HCT116 (cell line): ENCODE measurements around the gene ZZZ3. TPM values are rescaled to one million over a fixed set of nuclear protein-coding genes. Genes with fewer than 3 reads are reported as not detected.

Experiments
- ATAC-seq: fragments of 200-7000 bp; cut with Tn5 transposase; 2 replicates; pipeline ENCODE4 v1.9.1; 2020; ENCODE audit warnings: mild to moderate bottlenecking, moderate library complexity
- BruUV-seq: library from RNA; stranded (reverse); fragments of 400-500 nt; replicated peaks from 2 replicates; lab custom pipeline; 2021; lab: Mats Ljungman, UMichigan
- CTCF ChIA-PET: fragments of 300-600 bp; sonication (Branson Sonifier 250); formaldehyde crosslinking; loops from one replicate; lab custom pipeline; 2021; ENCODE audit warnings: antibody characterized with exemption; lab: Charles Lee
- POLR2A ChIA-PET: fragments of 300-600, 350-600 bp; sonication (Branson Sonifier 250); formaldehyde crosslinking; loops from one replicate; lab custom pipeline; 2021; ENCODE audit warnings: antibody characterized with exemption; lab: Charles Lee
- RAD21 ChIA-PET, 2 experiments: fragments of 300-600 bp; sonication (Branson Sonifier 250); formaldehyde crosslinking; loops; one replicate each; lab custom pipeline; 2023; ENCODE audit warnings: low total read pairs in 2 of 2; ENCODE audit not compliant: uncharacterized antibody in 2 of 2, unreplicated experiment in 2 of 2, low non-redundant PET in 1 of 2; lab: Charles Lee
- DNase-seq: peaks from one replicate; pipeline ENCODE4 v3.0.0-alpha.2; 2010; ENCODE audit warnings: low read depth, low spot score
- H2AFZ ChIP-seq: fragments of 200-600 bp; shearing (Covaris generic), sonication (generic); 2 replicates; pipeline ENCODE4 v1.6.1; 2017; ENCODE audit warnings: low read depth, mixed run types, mixed read lengths, antibody characterized with exemption, low read length; ENCODE audit not compliant: poor library complexity, severe bottlenecking
- H3K27ac ChIP-seq: 2 replicates; pipeline ENCODE4 v1.5.1; 2012; ENCODE audit warnings: low read depth, low read length
- H3K27me3 ChIP-seq: fragments of 200-600 bp; sonication (generic); 2 replicates; pipeline ENCODE4 v1.6.1; 2016; ENCODE audit warnings: mixed run types, low read length, mixed read lengths; ENCODE audit not compliant: insufficient read depth
- H3K36me3 ChIP-seq, 2 experiments: fragments of 200-500 bp in 1 of 2; fragments of 200-600 bp in 1 of 2; sonication (Bioruptor generic) in 1 of 2; sonication (generic) in 1 of 2; 2 replicates each; pipeline versions ENCODE4 v1.5.1 to v1.6.1; 2014 to 2016; ENCODE audit warnings: low read length in 2 of 2, inconsistent platforms in 1 of 2, mixed read lengths in 1 of 2, mixed run types in 1 of 2; ENCODE audit not compliant: insufficient read depth in 2 of 2, control insufficient read depth in 1 of 2
- H3K4me1 ChIP-seq, 2 experiments: fragments of 200-600 bp in 1 of 2; sonication (generic) in 1 of 2; 2 replicates each; pipeline versions ENCODE4 v1.5.1 to v1.6.1; 2012 to 2017; ENCODE audit warnings: low read length in 2 of 2, inconsistent platforms in 1 of 2, mild to moderate bottlenecking in 1 of 2, mixed read lengths in 1 of 2, mixed run types in 1 of 2, moderate library complexity in 1 of 2; ENCODE audit not compliant: insufficient read depth in 2 of 2, control insufficient read depth in 1 of 2
- H3K4me2 ChIP-seq: fragments of 200-600 bp; sonication (generic); 2 replicates; pipeline ENCODE4 v1.6.1; 2017; ENCODE audit warnings: mixed run types, low read length, mixed read lengths
- H3K4me3 ChIP-seq, 2 experiments: fragments of 200-600 bp in 1 of 2; sonication (generic) in 1 of 2; replicated peaks in 1 of 2; 2 replicates each; pipeline ENCODE4 v1.5.1; 2011 to 2016; ENCODE audit warnings: low read length in 2 of 2, control low read depth in 1 of 2, low read depth in 1 of 2, mild to moderate bottlenecking in 1 of 2, mixed read lengths in 1 of 2, mixed run types in 1 of 2
- H3K79me2 ChIP-seq: fragments of 200-600 bp; sonication (generic); 2 replicates; pipeline ENCODE4 v1.6.1; 2017; ENCODE audit warnings: mild to moderate bottlenecking, mixed run types, low read length, moderate library complexity, mixed read lengths; ENCODE audit not compliant: insufficient read depth
- H3K9ac ChIP-seq: fragments of 200-600 bp; sonication (generic); 2 replicates; pipeline ENCODE4 v1.6.1; 2016; ENCODE audit warnings: low read length, mixed read lengths
- H3K9me2 ChIP-seq: fragments of 200-600 bp; sonication (generic), shearing (Covaris generic); 2 replicates; pipeline ENCODE4 v1.6.1; 2017; ENCODE audit warnings: mixed run types, mild to moderate bottlenecking, moderate library complexity; ENCODE audit not compliant: insufficient read depth
- H3K9me3 ChIP-seq, 2 experiments: fragments of 200-500 bp in 1 of 2; fragments of 200-600 bp in 1 of 2; sonication (Bioruptor generic) in 1 of 2; sonication (generic) in 1 of 2; 2 replicates each; pipeline ENCODE4 v1.6.1; 2014 to 2017; ENCODE audit warnings: low read length in 2 of 2, mixed read lengths in 2 of 2, inconsistent platforms in 1 of 2, low read depth in 1 of 2, mild to moderate bottlenecking in 1 of 2, mixed run types in 1 of 2, moderate library complexity in 1 of 2; ENCODE audit not compliant: control insufficient read depth in 1 of 2, insufficient read depth in 1 of 2
- H4K20me1 ChIP-seq: fragments of 200-600 bp; sonication (generic), shearing (Covaris generic); 2 replicates; pipeline ENCODE4 v1.6.1; 2017; ENCODE audit warnings: mixed run types, mild to moderate bottlenecking, moderate library complexity; ENCODE audit not compliant: insufficient read depth
- CBX3 ChIP-seq: IDR thresholded peaks from 2 replicates; pipeline ENCODE4 v1.6.1; 2012; ENCODE audit warnings: low read depth
- CEBPB ChIP-seq: IDR thresholded peaks from 2 replicates; pipeline ENCODE4 v1.6.1; 2012; ENCODE audit warnings: low read depth
- CTCF ChIP-seq, 3 experiments: fragments of 200-600 bp in 1 of 3; sonication (generic) in 1 of 3; IDR thresholded peaks in 2 of 3; conservative IDR thresholded peaks in 1 of 3; 2 replicates each; pipeline ENCODE4 v1.5.1; 2012 to 2017; ENCODE audit warnings: low read depth in 2 of 3, low read length in 2 of 3, antibody characterized with exemption in 1 of 3, borderline replicate concordance in 1 of 3, control low read depth in 1 of 3, mild to moderate bottlenecking in 1 of 3, mixed read lengths in 1 of 3, mixed run types in 1 of 3, moderate library complexity in 1 of 3; ENCODE audit not compliant: insufficient read depth in 1 of 3
- RAD21 ChIP-seq: IDR thresholded peaks from 2 replicates; pipeline ENCODE4 v1.6.1; 2012; ENCODE audit warnings: low read depth, mild to moderate bottlenecking
- intact Hi-C: fragments of 100-400 bp; cut with micrococcal nuclease; formaldehyde crosslinking; loops from 2 replicates; pipeline ENCODE4 v1.10.0; 2022
- total RNA-seq: library from RNA; stranded (reverse); gene quantifications from one replicate; pipeline ENCODE4 v1.2.1, GENCODE V29; 2021; ENCODE audit not compliant: unreplicated experiment
- TF ChIP-seq, protein P1 (sequence below): IDR thresholded peaks from 2 replicates; pipeline ENCODE4 v1.6.1; 2011; ENCODE audit warnings: mild to moderate bottlenecking, low read length, moderate library complexity; ENCODE audit not compliant: insufficient replicate concordance; ENCODE audit errors: extremely low read depth

ZZZ3 gene
- total RNA-seq, 1 experiment from 2014 or later, result 48.9 TPM

GRCh38 chr1:77652970-77653516 lies 29.4 kb downstream of the ZZZ3 start:
- no peaks in the 10 kb centered on the region for H3K9me3 ChIP-seq
- ChIA-PET CTCF (no interaction called here), RAD21 (no interaction called here), POLR2A (no interaction called here)
- H3K9ac ChIP-seq, result no peak overlapping the region
- no peak overlapping the region for H3K4me2 ChIP-seq
- no peaks in the 10 kb centered on the region for H3K36me3 ChIP-seq
- no peaks in the 10 kb centered on the region for H3K27me3 ChIP-seq
- DNase-seq, result no peak
- peaks cover 99% of the 10 kb centered on the region for H3K79me2 ChIP-seq
- BruUV-seq, result no TSS peak
- TF ChIP-seq CTCF (IDR thresholded peaks at IDR 0.05 in 2 of 3, conservative IDR thresholded peaks at IDR 0.05 in 1 of 3; ENCODE audit: borderline replicate concordance in 1 of 3, insufficient read depth in 1 of 3, low read depth in 2 of 3, low read length in 2 of 3) (no peak), RAD21 (no peak), CBX3 (no peak), CEBPB (no peak)
- TF ChIP-seq, protein P1, sequence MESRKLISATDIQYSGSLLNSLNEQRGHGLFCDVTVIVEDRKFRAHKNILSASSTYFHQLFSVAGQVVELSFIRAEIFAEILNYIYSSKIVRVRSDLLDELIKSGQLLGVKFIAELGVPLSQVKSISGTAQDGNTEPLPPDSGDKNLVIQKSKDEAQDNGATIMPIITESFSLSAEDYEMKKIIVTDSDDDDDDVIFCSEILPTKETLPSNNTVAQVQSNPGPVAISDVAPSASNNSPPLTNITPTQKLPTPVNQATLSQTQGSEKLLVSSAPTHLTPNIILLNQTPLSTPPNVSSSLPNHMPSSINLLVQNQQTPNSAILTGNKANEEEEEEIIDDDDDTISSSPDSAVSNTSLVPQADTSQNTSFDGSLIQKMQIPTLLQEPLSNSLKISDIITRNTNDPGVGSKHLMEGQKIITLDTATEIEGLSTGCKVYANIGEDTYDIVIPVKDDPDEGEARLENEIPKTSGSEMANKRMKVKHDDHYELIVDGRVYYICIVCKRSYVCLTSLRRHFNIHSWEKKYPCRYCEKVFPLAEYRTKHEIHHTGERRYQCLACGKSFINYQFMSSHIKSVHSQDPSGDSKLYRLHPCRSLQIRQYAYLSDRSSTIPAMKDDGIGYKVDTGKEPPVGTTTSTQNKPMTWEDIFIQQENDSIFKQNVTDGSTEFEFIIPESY, result no peak
- no peak for ATAC-seq
- no peak overlapping the region for H3K27ac ChIP-seq
- no peak overlapping the region for H2AFZ ChIP-seq
- H3K9me2 ChIP-seq, result no peaks in the 10 kb centered on the region
- 0 out of 4 replicates have a peak, but pooled peaks cover 0 to 4% of the 10 kb centered on the region in 2 experiments for H3K4me1 ChIP-seq
- no peak overlapping the region for H3K4me3 ChIP-seq
- intact Hi-C loops, result no loop called here
- peaks cover 8% of the 10 kb centered on the region for H4K20me1 ChIP-seq
